Body of pancreas (tissue), 4 donors: Measurements from ENCODE around the gene IRF3. TPM values are rescaled to one million over a fixed set of nuclear protein-coding genes. Genes with fewer than 3 reads are reported as not detected.

ENCODE experiments used
- ATAC-seq: fragments of 150-250 bp; one replicate; pipeline ENCODE4 v1.9.1; 2016
- DNase-seq, 4 donors: peaks; one replicate each; pipeline ENCODE4 v3.0.0-alpha.2; 2019
- H3K27ac ChIP-seq, 4 donors: fragments of 200-600 bp; sonication (generic); 1 replicate in 3 of 4; 2 replicates in 1 of 4; pipeline versions ENCODE4 v1.5.1 to v1.6.1; 2016 to 2019; ENCODE audit warnings: mild to moderate bottlenecking in 1 of 4, mixed read lengths in 1 of 4, moderate library complexity in 1 of 4
- H3K27me3 ChIP-seq, 2 donors: fragments of 200-600 bp; sonication (generic); one replicate each; pipeline ENCODE4 v1.6.0; 2016; ENCODE audit warnings: mild to moderate bottlenecking in 1 of 2
- H3K36me3 ChIP-seq, 2 donors: fragments of 200-600 bp; sonication (generic); replicated peaks in 1 of 2; 2 replicates each; pipeline ENCODE4 v1.5.1; 2016; ENCODE audit warnings: low read depth in 2 of 2; ENCODE audit not compliant: insufficient read depth in 1 of 2
- H3K4me1 ChIP-seq: fragments of 200-600 bp; sonication (generic); one replicate; pipeline ENCODE4 v1.6.0; 2016
- H3K4me3 ChIP-seq, 2 donors: fragments of 200-600 bp; sonication (generic); 1 replicate in 1 of 2; 2 replicates in 1 of 2; pipeline ENCODE4 v1.5.1; 2016 to 2019
- H3K9me3 ChIP-seq, 3 donors: fragments of 200-600 bp; sonication (generic); 1 replicate in 2 of 3; 2 replicates in 1 of 3; pipeline ENCODE4 v1.5.1; 2016
- POLR2A ChIP-seq, 3 donors: fragments of 450-650 bp; IDR thresholded peaks; one replicate each; pipeline ENCODE4 v1.6.1; 2016; ENCODE audit warnings: antibody characterized with exemption in 3 of 3, mild to moderate bottlenecking in 2 of 3
- WGBS, 2 donors: methylation state at CpG; one replicate each; pipeline ENCODE4 v1.1.5; 2017; 5-methylcytosine and 5-hydroxymethylcytosine counted together
- intact Hi-C: fragments of 100-400 bp; cut with DNase I; formaldehyde crosslinking; loops from one replicate; pipeline ENCODE4 v1.15.1; 2023
- total RNA-seq, 2 donors: library from RNA; depleted of rRNA; stranded (reverse); fragments of >200 nt; gene quantifications; one replicate each; pipeline ENCODE4 v1.1.0, GENCODE V29; 2016
- TF ChIP-seq, protein P1 (sequence below), 7 experiments: fragments of 450-650 bp in 4 of 7; fragments of 200-600 bp in 3 of 7; sonication (generic) in 3 of 7; IDR thresholded peaks; one replicate each; pipeline ENCODE4 v1.5.1; 2016 to 2019; ENCODE audit warnings: antibody characterized with exemption in 7 of 7

IRF3 gene
- total RNA-seq, 2 donors from 2014 or later, result 46.7 to 134 TPM

DNA sequence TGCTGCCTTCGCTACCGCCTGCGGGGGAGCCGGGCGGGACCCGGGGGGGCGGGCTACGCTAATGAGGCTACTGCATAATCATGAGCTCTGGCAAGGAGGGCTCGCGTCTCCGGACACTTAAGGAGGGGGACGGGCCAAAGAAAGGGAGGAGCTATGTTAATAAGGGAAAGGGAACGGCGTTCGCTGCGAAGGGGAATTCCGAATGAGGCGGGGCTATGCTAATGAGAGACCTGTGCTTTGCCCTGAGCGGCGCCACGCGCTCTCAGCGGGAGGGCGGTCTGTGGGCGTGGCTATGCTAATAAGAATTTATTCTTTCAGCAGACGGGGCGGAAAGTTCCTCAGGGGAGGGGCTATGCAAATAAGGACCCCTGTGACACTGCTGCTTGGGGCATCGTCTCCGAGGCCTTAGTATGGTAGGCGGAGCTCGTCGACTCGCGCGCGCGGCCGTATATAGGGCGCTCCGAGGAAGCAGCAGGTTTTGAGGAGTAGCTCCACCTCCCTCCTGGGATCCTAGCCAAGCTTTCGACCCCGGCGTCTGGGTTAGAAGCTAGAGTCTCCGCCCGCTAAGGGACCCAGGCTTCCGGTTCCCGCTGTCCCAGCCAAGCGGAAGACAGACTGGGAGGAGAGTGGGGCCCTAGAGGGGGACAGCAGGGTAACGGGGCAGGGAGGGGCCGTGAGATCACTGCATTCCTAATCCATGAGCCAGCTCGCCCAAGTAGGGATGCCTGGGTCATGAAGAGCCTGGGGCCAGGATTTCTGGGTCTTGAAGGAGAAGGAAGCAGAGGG, 25.4 kb downstream of the IRF3 start, which contains the start of gene RRAS:
RRAS (minus strand) TSS at position 31 of the 786 bp plus-strand sequence. CDS start 45 bp downstream, outside the sequence.
- Histone ChIP-seq H3K36me3 (no peaks in the 10 kb centered on the region), H3K27me3 (no peaks in the 10 kb centered on the region), H3K4me1 (peaks cover 54% of the 10 kb centered on the region), H3K9me3 (no peaks in the 10 kb centered on the region), H3K27ac (peak within 1 kb of the TSS; percentile 94 to 99 (median 97)), H3K4me3 (peak within 1 kb of the TSS; percentile 38 to 39)
- TF ChIP-seq POLR2A (IDR thresholded peaks at IDR 0.05), result peak; percentile 86 to 96 (median 95)
- TF ChIP-seq, protein P1, sequence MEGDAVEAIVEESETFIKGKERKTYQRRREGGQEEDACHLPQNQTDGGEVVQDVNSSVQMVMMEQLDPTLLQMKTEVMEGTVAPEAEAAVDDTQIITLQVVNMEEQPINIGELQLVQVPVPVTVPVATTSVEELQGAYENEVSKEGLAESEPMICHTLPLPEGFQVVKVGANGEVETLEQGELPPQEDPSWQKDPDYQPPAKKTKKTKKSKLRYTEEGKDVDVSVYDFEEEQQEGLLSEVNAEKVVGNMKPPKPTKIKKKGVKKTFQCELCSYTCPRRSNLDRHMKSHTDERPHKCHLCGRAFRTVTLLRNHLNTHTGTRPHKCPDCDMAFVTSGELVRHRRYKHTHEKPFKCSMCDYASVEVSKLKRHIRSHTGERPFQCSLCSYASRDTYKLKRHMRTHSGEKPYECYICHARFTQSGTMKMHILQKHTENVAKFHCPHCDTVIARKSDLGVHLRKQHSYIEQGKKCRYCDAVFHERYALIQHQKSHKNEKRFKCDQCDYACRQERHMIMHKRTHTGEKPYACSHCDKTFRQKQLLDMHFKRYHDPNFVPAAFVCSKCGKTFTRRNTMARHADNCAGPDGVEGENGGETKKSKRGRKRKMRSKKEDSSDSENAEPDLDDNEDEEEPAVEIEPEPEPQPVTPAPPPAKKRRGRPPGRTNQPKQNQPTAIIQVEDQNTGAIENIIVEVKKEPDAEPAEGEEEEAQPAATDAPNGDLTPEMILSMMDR (IDR thresholded peaks at IDR 0.05), result no peak
- ATAC-seq (peak; percentile 74), DNase-seq (peak; percentile 100)
- 0 to 1% methylated on average over 32 to 46 of the region's 51 CpGs for WGBS, 2 donors
- intact Hi-C loops, result no loop called here

DNA sequence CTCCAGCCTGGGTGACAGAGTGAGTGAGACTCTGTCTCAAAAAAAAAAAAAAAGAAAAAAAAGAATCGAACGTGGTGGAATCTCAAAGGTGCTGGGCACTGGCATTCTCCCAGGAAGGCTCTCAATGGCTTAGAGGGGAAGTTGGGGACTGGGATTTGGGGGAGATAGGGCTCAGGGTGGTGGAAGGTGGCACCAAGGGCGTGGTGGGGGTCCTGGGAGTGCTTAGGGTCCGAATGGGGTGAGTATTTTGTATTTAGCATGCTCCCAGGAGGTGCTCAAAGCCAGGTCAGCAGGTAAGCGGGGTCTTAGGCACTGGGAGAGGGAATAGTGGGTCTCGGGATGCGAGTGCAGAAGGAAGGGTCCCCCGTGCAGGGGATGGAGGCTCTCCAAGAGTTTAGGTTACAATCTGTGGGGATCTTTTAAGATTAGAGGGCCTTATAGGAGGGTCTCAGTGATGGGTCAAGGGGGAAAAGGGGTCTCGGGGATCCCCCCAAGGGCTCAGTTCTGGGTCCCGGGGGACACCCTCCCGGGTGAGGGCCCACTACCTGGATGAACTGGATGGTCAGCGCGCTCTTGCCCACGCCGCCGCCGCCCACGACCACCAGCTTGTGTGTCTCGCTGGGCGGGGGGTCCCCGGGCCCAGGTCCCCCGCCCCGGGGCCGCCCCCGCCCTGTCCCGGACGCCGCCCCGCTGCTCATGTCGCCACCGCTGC, 26.1 kb downstream of the IRF3 start:
- intact Hi-C loops, result loop anchor here (5.0 kb wide), 1 partner anchor 42 kb away; no protein-coding TSS in a partner anchor
- TF ChIP-seq, protein P1 (IDR thresholded peaks at IDR 0.05), result no peak
- TF ChIP-seq POLR2A (IDR thresholded peaks at IDR 0.05), result no peak

DNA sequence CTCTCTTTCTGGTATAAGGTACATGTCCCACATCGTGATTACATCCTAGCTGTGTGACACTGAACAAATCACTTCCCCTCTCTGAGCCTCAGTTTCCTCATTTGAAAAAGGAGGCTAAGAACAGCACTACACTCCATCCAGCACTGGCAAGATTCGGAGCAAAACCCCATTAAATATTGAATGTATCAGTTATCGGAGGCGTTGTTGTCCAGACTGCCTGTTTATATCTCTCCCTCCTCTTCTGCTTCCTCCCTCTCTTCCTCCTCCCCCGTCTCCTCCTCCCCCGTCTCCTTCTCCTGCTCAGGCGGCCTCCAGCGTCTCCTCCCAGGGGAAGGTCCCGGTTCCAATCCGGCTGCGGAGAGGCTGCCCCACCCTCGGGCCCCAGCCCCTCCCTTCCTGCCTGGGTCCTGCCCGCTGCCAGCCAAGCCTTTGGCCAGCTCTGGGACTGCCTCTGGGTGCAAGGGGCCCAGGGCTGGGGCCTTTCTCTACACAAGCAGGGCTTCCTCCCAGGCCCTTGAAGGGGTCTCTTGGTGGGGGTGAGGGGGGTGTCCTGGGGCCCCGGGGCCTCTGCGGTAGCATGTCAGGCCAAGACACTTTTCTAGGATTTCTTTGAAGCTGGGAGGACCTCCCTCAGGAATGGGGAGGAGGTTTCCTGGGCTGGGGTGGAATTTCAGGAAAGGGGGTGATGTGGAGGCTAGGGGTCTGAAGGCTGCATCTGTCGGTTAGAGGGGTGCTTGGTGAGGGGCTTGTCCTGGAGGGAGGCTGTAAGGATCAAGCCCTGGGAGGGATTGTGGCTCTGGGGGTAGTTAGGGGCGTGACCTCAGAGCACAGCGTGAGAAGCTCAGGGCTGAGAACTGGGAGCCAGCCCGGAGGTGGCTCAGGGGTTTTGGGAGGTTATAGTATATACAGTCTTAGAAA, 27.6 kb downstream of the IRF3 start:
- intact Hi-C loops, result loop anchor here (5.0 kb wide), 1 partner anchor 41 kb away; no protein-coding TSS in a partner anchor
- ATAC-seq (no peak), DNase-seq (peak; percentile 57 to 79 (median 66))
- no peaks in the 10 kb centered on the region for H3K9me3 ChIP-seq
- H3K36me3 ChIP-seq, result no peaks in the 10 kb centered on the region
- H3K27me3 ChIP-seq, result no peaks in the 10 kb centered on the region
- peak overlapping the region in 3 of 4 donors; percentile 23 to 63 (median 49) for H3K27ac ChIP-seq
- 20 to 22% methylated on average over 18 to 19 of the region's 19 CpGs for WGBS, 2 donors
- TF ChIP-seq, protein P1 (IDR thresholded peaks at IDR 0.05), result no peak
- TF ChIP-seq POLR2A (IDR thresholded peaks at IDR 0.05), result no peak
- H3K4me3 ChIP-seq, result no peak overlapping the region
- H3K4me1 ChIP-seq, result peaks cover 37% of the 10 kb centered on the region

More for the DNA sequence above, 26.1 kb downstream of the IRF3 start:
- no peak for ATAC-seq
- Histone ChIP-seq H3K27me3 (no peaks in the 10 kb centered on the region), H3K4me3 (peak overlapping the region; percentile 38 to 39), H3K27ac (peak overlapping the region; percentile 49 to 99 (median 97)), H3K4me1 (peaks cover 52% of the 10 kb centered on the region), H3K36me3 (no peaks in the 10 kb centered on the region), H3K9me3 (no peaks in the 10 kb centered on the region)
- DNase-seq, result no peak
- WGBS, 2 donors, result 19 to 27% methylated on average over 8 to 15 of the region's 31 CpGs

DNA sequence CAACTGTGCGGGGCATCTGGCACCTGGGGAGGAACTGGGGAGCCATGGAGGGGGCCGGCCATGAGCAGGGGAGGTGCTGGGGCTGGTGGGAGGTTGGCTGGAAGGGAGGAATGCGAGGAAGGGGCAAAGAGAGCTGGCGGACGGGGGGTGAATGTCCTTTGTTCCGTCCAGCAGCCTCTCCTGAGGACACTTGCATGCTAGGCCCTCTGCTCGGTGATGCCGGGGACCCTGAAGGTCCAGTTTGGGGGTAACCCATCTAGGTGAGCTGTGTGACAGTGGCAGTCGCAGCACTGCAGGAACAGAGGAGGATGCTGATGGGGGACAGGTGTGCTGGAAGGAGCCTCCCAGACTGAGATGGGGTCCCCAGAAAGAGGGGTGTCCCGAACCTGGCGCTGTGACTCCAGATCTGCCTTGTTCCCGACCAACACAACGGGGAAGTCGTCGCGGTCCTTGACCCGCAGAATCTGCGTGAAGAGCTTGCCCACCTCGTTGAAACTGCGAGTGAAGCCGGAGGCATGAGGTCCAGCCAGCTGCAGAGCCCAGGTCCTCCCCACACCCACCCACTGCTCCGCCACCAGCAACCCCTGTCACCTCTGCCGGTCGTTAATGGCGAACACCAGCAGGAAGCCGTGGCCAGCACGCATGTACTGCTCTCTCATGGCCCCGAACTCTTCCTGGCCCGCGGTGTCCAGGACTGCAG, 29.3 kb downstream of the IRF3 start:
- no peaks in the 10 kb centered on the region for H3K36me3 ChIP-seq
- no peaks in the 10 kb centered on the region for H3K9me3 ChIP-seq
- DNase-seq, result no peak
- H3K27me3 ChIP-seq, result no peaks in the 10 kb centered on the region
- no peak for ATAC-seq
- H3K27ac ChIP-seq, result no peak overlapping the region
- TF ChIP-seq, protein P1 (IDR thresholded peaks at IDR 0.05), result no peak
- TF ChIP-seq POLR2A (IDR thresholded peaks at IDR 0.05), result no peak
- intact Hi-C loops, result loop anchor here (5.0 kb wide), 1 partner anchor 39 kb away; no protein-coding TSS in a partner anchor
- no peak overlapping the region for H3K4me3 ChIP-seq
- WGBS, 2 donors, result 78 to 79% methylated on average over 25 to 30 of the region's 30 CpGs
- peaks cover 35% of the 10 kb centered on the region for H3K4me1 ChIP-seq
